GM12878 (cell line): ENCODE measurements around the gene NLGN1. TPM values are rescaled to one million over a fixed set of nuclear protein-coding genes. Genes with fewer than 3 reads are reported as not detected.

ENCODE experiments used
- ATAC-seq: fragments of 200-7000 bp; cut with Tn5 transposase; 3 replicates; pipeline ENCODE4 v1.9.1; 2020; ENCODE audit warnings: mild to moderate bottlenecking, moderate library complexity
- BruUV-seq: library from RNA; stranded (reverse); fragments of 400-500 nt; replicated peaks from 2 replicates; lab custom pipeline; 2021; lab: Mats Ljungman, UMichigan
- CTCF ChIA-PET: fragments of 300-600 bp; sonication (Branson Sonifier 250); formaldehyde crosslinking; extraction: SDS; loops from one replicate; lab custom pipeline; 2021; ENCODE audit warnings: inconsistent platforms; lab: Yijun Ruan, JAX
- POLR2A ChIA-PET: fragments of 350-600 bp; formaldehyde crosslinking; extraction: SDS; loops from one replicate; lab custom pipeline; 2021; ENCODE audit warnings: inconsistent platforms; lab: Charles Lee
- RAD21 ChIA-PET: fragments of 300-600 bp; sonication (Branson Sonifier 250); formaldehyde crosslinking; loops from one replicate; lab custom pipeline; 2023; ENCODE audit warnings: antibody characterized with exemption; ENCODE audit not compliant: unreplicated experiment; lab: Charles Lee
- SMC1A ChIA-PET: fragments of 300-600 bp; sonication (Branson Sonifier 250); formaldehyde crosslinking; loops from one replicate; lab custom pipeline; 2023; ENCODE audit not compliant: unreplicated experiment, uncharacterized antibody; lab: Charles Lee
- DNase-seq: peaks from one replicate; pipeline ENCODE4 v3.0.0-alpha.2; 2011; ENCODE audit warnings: low read depth, low spot score
- FAIRE-seq: peaks from 3 replicates; lab custom pipeline; 2011; peaks lifted over from hg19 to GRCh38; lab: Jason Lieb, UNC
- H2AFZ ChIP-seq: 2 replicates; pipeline ENCODE4 v1.6.0; 2011; ENCODE audit warnings: low read depth, low read length, control low read depth; ENCODE audit not compliant: control insufficient read depth
- H3K27ac ChIP-seq: 2 replicates; pipeline ENCODE4 v1.5.1; 2011; ENCODE audit warnings: control low read depth; ENCODE audit not compliant: control insufficient read depth, insufficient read depth
- H3K27me3 ChIP-seq, 2 experiments: replicated peaks in 1 of 2; 2 replicates each; pipeline versions ENCODE4 v1.6.0 to v1.6.1; 2011; ENCODE audit warnings: low read length in 1 of 2; ENCODE audit not compliant: control insufficient read depth in 2 of 2, insufficient read depth in 2 of 2
- H3K36me3 ChIP-seq, 2 experiments: 2 replicates each; pipeline ENCODE4 v1.5.1; 2011; ENCODE audit warnings: low read length in 1 of 2; ENCODE audit not compliant: control insufficient read depth in 2 of 2, insufficient read depth in 2 of 2
- H3K4me1 ChIP-seq: 2 replicates; pipeline ENCODE4 v1.6.1; 2011; ENCODE audit warnings: mild to moderate bottlenecking, low read length, moderate library complexity, mixed read lengths; ENCODE audit not compliant: control insufficient read depth, insufficient read depth
- H3K4me2 ChIP-seq: 2 replicates; pipeline ENCODE4 v1.6.0; 2011; ENCODE audit warnings: control low read depth; ENCODE audit not compliant: control insufficient read depth, insufficient read depth
- H3K4me3 ChIP-seq: fragments of 200-600 bp; sonication (generic); 2 replicates; pipeline ENCODE4 v1.5.1; 2016
- H3K79me2 ChIP-seq: 2 replicates; pipeline ENCODE4 v1.6.0; 2011; ENCODE audit warnings: low read length; ENCODE audit not compliant: control insufficient read depth, insufficient read depth
- H3K9ac ChIP-seq: 2 replicates; pipeline ENCODE4 v1.8.0; 2011; ENCODE audit warnings: low read length, control low read depth, mixed read lengths; ENCODE audit not compliant: control insufficient read depth, insufficient read depth
- H3K9me3 ChIP-seq: replicated peaks from 3 replicates; pipeline ENCODE4 v1.5.1; 2011; ENCODE audit warnings: mild to moderate bottlenecking, low read length; ENCODE audit not compliant: control insufficient read depth, insufficient read depth
- H4K20me1 ChIP-seq: 2 replicates; pipeline ENCODE4 v1.6.0; 2011; ENCODE audit not compliant: control insufficient read depth, insufficient read depth
- BRCA1 ChIP-seq: IDR thresholded peaks from 2 replicates; pipeline ENCODE4 v1.6.1; 2011; ENCODE audit warnings: low read depth, low read length, improper control_type of control experiment
- CUX1 ChIP-seq: IDR thresholded peaks from 2 replicates; pipeline ENCODE4 v1.6.1; 2012; ENCODE audit warnings: improper control_type of control experiment, low read depth, low read length; ENCODE audit not compliant: insufficient replicate concordance
- DPF2 ChIP-seq: fragments of 450-650 bp; IDR thresholded peaks from 2 replicates; pipeline ENCODE4 v1.6.1; 2017; ENCODE audit warnings: mild to moderate bottlenecking
- MLLT1 ChIP-seq: fragments of 450-650 bp; IDR thresholded peaks from 2 replicates; pipeline ENCODE4 v1.6.1; 2016; ENCODE audit warnings: mild to moderate bottlenecking
- MTA3 ChIP-seq: IDR thresholded peaks from 2 replicates; pipeline ENCODE4 v1.6.1; 2012; ENCODE audit warnings: low read length, inconsistent platforms, borderline replicate concordance
- PAX8 ChIP-seq: fragments of 450-650 bp; IDR thresholded peaks from 2 replicates; pipeline ENCODE4 v1.6.1; 2017; ENCODE audit warnings: mild to moderate bottlenecking, moderate library complexity
- RUNX3 ChIP-seq: IDR thresholded peaks from 2 replicates; pipeline ENCODE4 v1.6.1; 2012; ENCODE audit warnings: low read length, inconsistent platforms
- SKIL ChIP-seq: fragments of 450-650 bp; IDR thresholded peaks from 2 replicates; pipeline ENCODE4 v1.6.1; 2017; ENCODE audit warnings: mild to moderate bottlenecking, low read depth, inconsistent platforms; ENCODE audit not compliant: poor library complexity, severe bottlenecking
- SMAD5 ChIP-seq: IDR thresholded peaks from 2 replicates; pipeline ENCODE4 v1.6.1; 2016; ENCODE audit warnings: antibody characterized with exemption, low read depth
- SMC3 ChIP-seq: IDR thresholded peaks from 2 replicates; pipeline ENCODE4 v1.6.1; 2011; ENCODE audit warnings: low read length, improper control_type of control experiment, borderline replicate concordance
- STAT1 ChIP-seq: fragments of 450-650 bp; conservative IDR thresholded peaks from 2 replicates; pipeline ENCODE4 v1.6.1; 2014; ENCODE audit warnings: antibody characterized with exemption, mild to moderate bottlenecking
- TAF1 ChIP-seq: IDR thresholded peaks from 2 replicates; pipeline ENCODE4 v1.6.1; 2011; ENCODE audit warnings: mild to moderate bottlenecking, low read depth, low read length, borderline replicate concordance
- WGBS: methylation state at CpG from one replicate; pipeline ENCODE4 v1.1.6; 2016; ENCODE audit warnings: low lambda C conversion rate; ENCODE audit not compliant: insufficient replicate concordance, insufficient coverage; ENCODE audit errors: missing lambda C conversion rate; 5-methylcytosine and 5-hydroxymethylcytosine counted together
- in situ Hi-C: fragments of 300-500 bp; cut with MboI; formaldehyde crosslinking; loops from 9 replicates; pipeline ENCODE4 v1.14.3; 2018; ENCODE audit warnings: mixed read lengths
- intact Hi-C: fragments of 100-400 bp; cut with micrococcal nuclease; formaldehyde crosslinking; loops from one replicate; pipeline ENCODE4 v1.14.2; 2022; ENCODE audit not compliant: unreplicated experiment
- polyA plus RNA-seq, 11 experiments: library from polyadenylated mRNA; depleted of rRNA in 4 of 11; unstranded in 6 of 11; stranded (reverse) in 5 of 11; fragments of >200 nt; fragmentation: Nextera tagmentation in 4 of 11; fragmentation: Illumina TruSeq in 1 of 11; extraction: Ambion mirVana in 4 of 11; extraction: Trizol in 1 of 11; gene quantifications; 1 replicate in 1 of 11; 2 replicates in 10 of 11; pipeline versions ENCODE4 v1.2.1 to v1.2.3, GENCODE V29; 2011 to 2016; ENCODE audit warnings: inconsistent platforms in 2 of 11, missing spikeins in 2 of 11, low read depth in 1 of 11
- total RNA-seq, 4 experiments: library from RNA; depleted of rRNA in 3 of 4; stranded (reverse); fragments of >200 nt in 3 of 4; fragmentation: Illumina TruSeq in 1 of 4; extraction: Trizol in 1 of 4; gene quantifications; 2 replicates each; pipeline versions ENCODE4 v1.2.1 to v1.2.3, GENCODE V29; 2013 to 2021

Gene NLGN1
- total and polyA plus RNA-seq, 10 of the 15 experiments (the other 5 are each of a cell fraction or from before 2014, with no cell fraction given), result not detected

GRCh38 chr3:173463250-173463649 is 65.7 kb downstream of the NLGN1 start:
- FAIRE-seq, result no peak
- POLR2A ChIA-PET, result no interaction called here

More at GRCh38 chr3:173463250-173463649, 65.7 kb downstream of the NLGN1 start:
- Histone ChIP-seq H3K27ac (no peak overlapping the region), H3K36me3 (no peaks in the 10 kb centered on the region), H3K9me3 (no peaks in the 10 kb centered on the region), H3K27me3 (no peaks in the 10 kb centered on the region), H3K9ac (no peak overlapping the region), H3K4me2 (no peak overlapping the region), H2AFZ (no peak overlapping the region), H4K20me1 (no peaks in the 10 kb centered on the region), H3K4me3 (no peak overlapping the region), H3K4me1 (no peaks in the 10 kb centered on the region), H3K79me2 (no peaks in the 10 kb centered on the region)
- CTCF ChIA-PET, result no interaction called here
- in situ Hi-C loops (no loop called here), intact Hi-C loops (no loop called here)
- ATAC-seq, result no peak
- TF ChIP-seq MTA3 (no peak), BRCA1 (no peak), PAX8 (no peak), SMAD5 (no peak), MLLT1 (no peak), RUNX3 (no peak), STAT1 (no peak), TAF1 (no peak), CUX1 (no peak), SKIL (no peak), DPF2 (no peak), SMC3 (no peak)
- SMC1A ChIA-PET, result no interaction called here
- BruUV-seq, result no TSS peak
- 34% methylated on average over 3 of the region's 3 CpGs for WGBS
- RAD21 ChIA-PET, result no interaction called here
- no peak for DNase-seq
